ENCODE data around the gene PHF14. TPM values are rescaled to one million over a fixed set of nuclear protein-coding genes. Genes with fewer than 3 reads are reported as not detected.

Gene PHF14
- total and polyA plus RNA-seq, 2 experiments from 2014 or later: 72.0 to 87.9 TPM

- TF ChIP-seq ETS1 (IDR thresholded peaks at IDR 0.05): no peak
- TF ChIP-seq EZH2 (IDR thresholded peaks at IDR 0.05; ENCODE audit: low read depth, unreplicated experiment): no peak
- no peak for TF ChIP-seq CTCF (conservative IDR thresholded peaks at IDR 0.05; ENCODE audit: low read depth in 2 of 2)
- TF ChIP-seq NANOG (IDR thresholded peaks at IDR 0.05; ENCODE audit: borderline replicate concordance): no peak
- TF ChIP-seq ZNF114 (CRISPR knock-in tag; IDR thresholded peaks at IDR 0.05): no peak
- TF ChIP-seq CREB1 (CRISPR knock-in tag; IDR thresholded peaks at IDR 0.05; ENCODE audit: low read depth): no peak
Measured at GRCh38 chr7:11163220-11163619, 189.5 kb downstream of the PHF14 start (continued).

- no peaks in the 10 kb centered on the region for H3K4me1 ChIP-seq (ENCODE audit: insufficient read depth)
- no peaks in the 10 kb centered on the region for H3K27me3 ChIP-seq (ENCODE audit: insufficient read depth)
- H3K36me3 ChIP-seq (ENCODE audit: insufficient read depth): no peaks in the 10 kb centered on the region
- H3K9me2 ChIP-seq (ENCODE audit: insufficient read depth): no peaks in the 10 kb centered on the region
- H3K36me3 Mint-ChIP-seq (ENCODE audit: low read depth): no peaks in the 10 kb centered on the region
- no peak overlapping the region for H2AFZ ChIP-seq
- TF ChIP-seq ZNF462 (CRISPR knock-in tag; IDR thresholded peaks at IDR 0.05) (no peak), NANOG (IDR thresholded peaks at IDR 0.05; ENCODE audit: borderline replicate concordance) (no peak), CREB1 (CRISPR knock-in tag; IDR thresholded peaks at IDR 0.05; ENCODE audit: low read depth) (no peak)
- H3K79me2 ChIP-seq (replicated peaks; ENCODE audit: insufficient read depth): no peaks in the 10 kb centered on the region
- no peak for DNase-seq (ENCODE audit: low spot score)
- H3K4me2 ChIP-seq: no peak overlapping the region
- no peaks in the 10 kb centered on the region for H4K20me1 ChIP-seq (replicated peaks; ENCODE audit: insufficient read depth)
- no peaks in the 10 kb centered on the region for H3K27me3 Mint-ChIP-seq (ENCODE audit: insufficient read depth, low read depth, poor library complexity)
- H3K4me1 Mint-ChIP-seq: no peaks in the 10 kb centered on the region
- no peaks in the 10 kb centered on the region for H3F3A ChIP-seq (replicated peaks; ENCODE audit: low read depth)
- no peak overlapping the region for H3K4me3 Mint-ChIP-seq
- no peaks in the 10 kb centered on the region for H3K9me3 Mint-ChIP-seq
- no peak overlapping the region for H3K27ac ChIP-seq (ENCODE audit: low read depth)
- H3K4me3 ChIP-seq: no peak overlapping the region
- no peak for ATAC-seq
- no peak overlapping the region for H3K27ac Mint-ChIP-seq
Measured at GRCh38 chr7:11166051-11166450, 192.4 kb downstream of the PHF14 start.
